HFF-Myc (cell line): ENCODE measurements around the gene INPP5A.

Source experiments
- DNase-seq: peaks from one replicate; pipeline ENCODE4 v3.0.0-alpha.2; 2011; ENCODE audit warnings: low read depth; ENCODE audit errors: extremely low read depth
- H3K4me3 ChIP-seq: replicated peaks from 2 replicates; pipeline ENCODE4 v1.5.1; 2011; ENCODE audit warnings: low read depth, mild to moderate bottlenecking, control low read depth, low read length
- TF ChIP-seq, protein P1 (sequence below): IDR thresholded peaks from 2 replicates; pipeline ENCODE4 v1.5.1; 2012; ENCODE audit warnings: mild to moderate bottlenecking, low read depth, low read length, control low read depth; ENCODE audit errors: missing control alignments

The INPP5A gene

DNA sequence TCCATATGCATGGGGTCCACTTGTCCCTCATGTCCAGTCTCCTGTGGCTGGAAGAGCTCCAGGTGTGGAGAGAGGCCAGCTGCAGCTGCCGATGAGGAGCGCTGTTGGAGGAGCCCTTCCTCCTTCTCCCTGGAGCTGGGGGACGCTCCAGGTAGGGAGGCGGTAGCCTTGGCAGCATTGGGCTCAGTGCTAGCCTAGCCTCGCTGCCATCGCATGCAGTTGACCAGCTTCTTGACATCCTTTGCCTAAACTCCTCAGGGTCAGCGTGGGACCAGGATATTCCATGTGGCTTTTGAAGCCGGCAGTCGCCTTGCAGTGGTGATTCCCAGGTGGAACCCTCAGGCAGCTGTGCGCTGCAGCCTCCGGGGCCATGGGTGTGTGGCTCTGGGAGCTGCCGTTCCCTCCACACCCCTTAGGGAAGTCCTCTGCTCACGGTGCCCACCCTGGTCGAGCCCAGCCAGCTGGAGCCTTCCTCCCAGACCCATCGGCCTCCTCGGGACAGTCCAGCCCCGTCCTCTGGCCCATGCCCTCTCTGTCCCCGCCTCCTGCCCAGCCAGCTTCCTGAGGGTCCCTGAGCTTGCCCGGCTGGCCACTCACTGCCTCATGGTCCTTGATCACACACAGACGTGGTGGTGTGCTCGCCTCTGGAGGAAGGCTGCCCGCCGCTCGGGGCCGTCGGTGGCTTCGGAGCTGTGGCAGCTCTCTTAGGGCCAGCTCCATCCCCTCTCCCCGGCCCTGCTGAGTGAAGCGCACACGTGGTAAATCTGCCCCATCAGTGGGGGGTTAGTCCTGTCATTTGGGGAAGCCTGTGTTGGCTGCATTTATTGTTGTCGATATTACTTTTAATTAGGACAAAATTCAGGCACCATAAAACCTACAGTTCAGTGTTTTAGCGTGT, 21.2 kb downstream of the INPP5A start:
- TF ChIP-seq, protein P1, sequence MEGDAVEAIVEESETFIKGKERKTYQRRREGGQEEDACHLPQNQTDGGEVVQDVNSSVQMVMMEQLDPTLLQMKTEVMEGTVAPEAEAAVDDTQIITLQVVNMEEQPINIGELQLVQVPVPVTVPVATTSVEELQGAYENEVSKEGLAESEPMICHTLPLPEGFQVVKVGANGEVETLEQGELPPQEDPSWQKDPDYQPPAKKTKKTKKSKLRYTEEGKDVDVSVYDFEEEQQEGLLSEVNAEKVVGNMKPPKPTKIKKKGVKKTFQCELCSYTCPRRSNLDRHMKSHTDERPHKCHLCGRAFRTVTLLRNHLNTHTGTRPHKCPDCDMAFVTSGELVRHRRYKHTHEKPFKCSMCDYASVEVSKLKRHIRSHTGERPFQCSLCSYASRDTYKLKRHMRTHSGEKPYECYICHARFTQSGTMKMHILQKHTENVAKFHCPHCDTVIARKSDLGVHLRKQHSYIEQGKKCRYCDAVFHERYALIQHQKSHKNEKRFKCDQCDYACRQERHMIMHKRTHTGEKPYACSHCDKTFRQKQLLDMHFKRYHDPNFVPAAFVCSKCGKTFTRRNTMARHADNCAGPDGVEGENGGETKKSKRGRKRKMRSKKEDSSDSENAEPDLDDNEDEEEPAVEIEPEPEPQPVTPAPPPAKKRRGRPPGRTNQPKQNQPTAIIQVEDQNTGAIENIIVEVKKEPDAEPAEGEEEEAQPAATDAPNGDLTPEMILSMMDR = no peak
- DNase-seq = no peak
- no peak overlapping the region for H3K4me3 ChIP-seq

DNA sequence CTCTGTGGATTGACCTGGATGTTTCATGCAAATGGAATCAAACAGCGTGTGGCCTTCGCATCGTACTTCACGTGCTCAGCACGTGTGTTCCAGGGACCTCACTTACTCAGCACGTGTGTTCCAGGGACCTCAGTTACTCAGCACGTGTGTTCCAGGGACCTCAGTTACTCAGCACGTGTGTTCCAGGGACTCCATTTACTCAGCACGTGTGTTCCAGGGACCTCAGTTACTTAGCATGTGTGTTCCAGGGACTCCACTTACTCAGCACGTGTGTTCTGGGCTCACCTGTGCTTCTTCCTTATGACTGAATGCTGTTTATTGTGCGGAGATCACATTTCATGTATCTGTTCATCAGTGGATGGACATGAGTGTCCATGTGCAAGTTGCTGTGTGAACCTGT, 22.0 kb downstream of the INPP5A start:
- no peak overlapping the region for H3K4me3 ChIP-seq
- DNase-seq = no peak
- TF ChIP-seq, protein P1 = no peak

DNA sequence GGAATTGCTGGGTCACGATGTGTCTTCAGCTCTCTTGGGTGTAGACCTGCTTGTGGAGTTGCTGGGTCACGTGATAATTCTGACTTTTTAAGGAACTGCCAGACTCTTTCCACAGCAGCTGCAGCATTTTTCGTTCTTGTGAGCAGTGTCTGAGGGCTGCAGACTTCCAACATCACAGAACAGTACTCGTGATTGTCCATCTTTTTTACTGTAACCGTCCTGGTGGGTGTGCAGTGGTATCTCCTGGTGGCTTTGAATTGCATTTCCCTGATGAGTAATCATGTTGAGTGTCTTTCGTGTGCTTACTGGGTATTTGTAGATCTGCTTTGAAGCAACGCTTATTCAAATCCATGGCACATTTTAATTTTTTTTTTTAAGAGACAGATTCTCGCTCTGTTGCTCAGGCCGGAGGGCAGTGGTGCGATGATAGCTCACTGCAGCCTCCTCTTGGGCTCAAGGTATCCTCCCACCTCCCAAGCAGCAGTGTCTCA, 22.7 kb downstream of the INPP5A start:
- DNase-seq = no peak
- no peak overlapping the region for H3K4me3 ChIP-seq
- TF ChIP-seq, protein P1 = no peak

DNA sequence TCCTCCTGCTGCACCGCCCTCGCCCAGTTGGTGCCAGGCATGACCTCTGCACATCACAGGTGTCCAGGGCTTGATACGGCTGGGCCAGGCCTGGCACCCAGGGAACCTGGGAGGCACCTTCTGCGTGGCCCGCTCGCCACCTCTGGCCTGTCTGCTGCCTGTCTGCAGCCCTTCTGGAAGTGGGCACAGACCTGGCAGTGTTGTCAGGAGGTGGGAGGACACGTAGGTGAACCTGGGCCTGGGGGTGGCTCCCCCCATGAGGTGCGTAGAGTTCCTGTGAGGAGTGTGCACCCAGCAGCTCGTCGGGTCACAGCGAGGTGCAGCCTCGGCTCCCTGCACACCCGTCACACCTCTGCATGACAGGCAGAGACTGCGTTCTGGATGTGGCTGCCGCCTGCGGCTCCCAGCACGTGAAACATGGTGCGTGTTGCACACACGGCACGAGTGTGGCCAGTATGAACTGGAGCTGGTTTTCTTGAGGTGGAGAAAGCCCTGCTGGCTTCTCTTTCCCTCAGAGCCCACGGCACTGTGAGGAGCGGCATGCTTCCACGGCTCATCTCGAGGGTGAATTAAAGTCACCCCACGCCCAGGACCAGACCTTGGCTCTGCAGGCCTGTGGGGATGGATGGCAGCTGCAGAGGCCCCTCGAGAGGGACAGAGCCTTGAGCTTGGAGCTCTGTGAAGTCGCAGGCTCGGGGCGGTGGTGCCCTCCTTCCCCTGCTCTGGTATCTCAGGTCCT, 24.8 kb downstream of the INPP5A start:
- H3K4me3 ChIP-seq = no peak overlapping the region
- TF ChIP-seq, protein P1 = no peak
- no peak for DNase-seq

DNA sequence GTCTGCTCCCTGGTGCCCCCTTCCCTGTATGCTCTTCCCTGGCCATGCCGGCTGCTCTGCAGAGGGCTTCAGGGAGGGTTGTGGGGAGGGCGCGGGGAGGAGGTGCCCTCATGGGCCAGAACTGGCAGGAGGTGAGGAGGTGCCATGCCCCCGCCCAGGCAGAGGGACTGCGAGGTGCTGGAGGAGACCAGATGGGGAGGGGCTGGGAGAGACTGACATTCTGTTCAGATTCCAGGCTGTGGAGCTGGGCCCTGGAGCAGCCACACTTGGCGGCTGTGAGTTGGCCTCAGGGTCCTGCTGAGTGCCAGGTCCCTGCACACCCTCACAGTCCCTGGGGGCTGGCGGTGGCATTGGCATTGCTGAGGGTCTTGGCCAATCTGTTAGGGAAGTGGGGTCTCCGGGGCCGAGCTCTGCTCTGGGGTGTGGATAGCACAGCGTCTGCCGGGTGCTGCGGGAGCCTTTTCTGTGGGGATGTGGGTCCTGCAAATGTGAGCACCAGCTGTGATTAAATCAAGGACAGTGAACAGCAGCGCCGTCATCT, 25.4 kb downstream of the INPP5A start:
- TF ChIP-seq, protein P1 = no peak
- no peak for DNase-seq
- no peak overlapping the region for H3K4me3 ChIP-seq

DNA sequence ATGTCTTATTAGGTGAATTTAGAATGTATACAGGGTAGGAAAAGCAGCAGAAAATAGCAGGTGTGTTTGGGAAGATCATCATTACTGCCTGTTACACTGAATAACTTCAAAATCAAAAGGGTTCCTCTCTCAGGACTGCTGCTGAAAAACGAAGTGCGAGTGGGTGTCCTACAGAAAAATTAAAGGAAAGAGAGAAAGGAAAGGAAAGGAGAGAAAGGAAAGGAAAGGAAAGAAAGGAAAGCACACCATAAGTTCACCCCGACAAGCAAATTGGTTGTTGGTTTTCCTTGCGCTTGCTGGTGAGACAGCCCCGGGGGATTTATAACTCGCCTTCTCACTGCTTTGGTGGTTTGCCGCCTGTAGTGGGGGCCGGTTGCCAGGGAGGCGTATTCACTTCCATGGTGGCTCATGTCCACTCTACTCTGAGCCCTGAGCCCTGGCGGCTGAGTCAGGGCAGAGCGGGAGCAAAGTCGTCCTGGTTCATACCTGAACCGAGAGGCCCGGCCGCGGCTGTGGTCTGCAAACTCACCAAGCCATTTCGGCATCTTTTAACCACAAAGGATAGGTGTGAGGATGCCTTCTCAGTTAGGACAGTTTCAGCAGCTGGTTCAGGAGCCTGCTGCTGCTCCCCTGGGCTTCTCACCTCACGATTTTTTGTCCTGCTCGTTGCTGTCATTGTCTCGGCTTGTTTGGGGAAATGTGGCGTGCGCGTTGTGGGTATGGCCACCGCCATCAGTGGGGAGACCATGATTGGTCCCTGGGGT, 26.1 kb downstream of the INPP5A start:
- no peak for DNase-seq
- H3K4me3 ChIP-seq = no peak overlapping the region
- TF ChIP-seq, protein P1 = no peak
